GM12874 (cell line): Measurements from ENCODE around the gene KAT6B.

Source experiments
- TF ChIP-seq, protein P1 (sequence below): IDR thresholded peaks from 2 replicates; pipeline ENCODE4 v1.5.1; 2011; ENCODE audit warnings: low read depth, mild to moderate bottlenecking, control low read depth, low read length, moderate library complexity; ENCODE audit not compliant: insufficient read depth

KAT6B gene

DNA sequence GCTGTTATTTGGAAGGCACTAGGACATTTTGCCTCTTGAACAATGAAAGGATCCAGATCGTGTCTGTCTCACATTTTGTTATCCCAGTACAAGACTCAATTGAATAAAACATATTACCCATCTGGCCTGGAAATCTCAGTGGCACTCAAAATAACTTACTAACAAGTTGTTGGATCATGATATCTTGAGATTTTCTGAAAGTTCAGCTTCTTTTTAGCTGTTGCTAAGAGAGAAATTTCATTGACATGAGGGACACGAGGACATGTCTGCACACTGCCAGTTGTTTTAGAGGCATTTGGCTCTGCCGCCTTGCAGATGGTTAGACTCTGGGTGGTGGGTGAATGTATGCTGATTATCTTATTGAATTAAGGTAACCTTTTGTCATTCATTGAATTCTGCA lies 41.0 kb downstream of the KAT6B start:
- TF ChIP-seq, protein P1, sequence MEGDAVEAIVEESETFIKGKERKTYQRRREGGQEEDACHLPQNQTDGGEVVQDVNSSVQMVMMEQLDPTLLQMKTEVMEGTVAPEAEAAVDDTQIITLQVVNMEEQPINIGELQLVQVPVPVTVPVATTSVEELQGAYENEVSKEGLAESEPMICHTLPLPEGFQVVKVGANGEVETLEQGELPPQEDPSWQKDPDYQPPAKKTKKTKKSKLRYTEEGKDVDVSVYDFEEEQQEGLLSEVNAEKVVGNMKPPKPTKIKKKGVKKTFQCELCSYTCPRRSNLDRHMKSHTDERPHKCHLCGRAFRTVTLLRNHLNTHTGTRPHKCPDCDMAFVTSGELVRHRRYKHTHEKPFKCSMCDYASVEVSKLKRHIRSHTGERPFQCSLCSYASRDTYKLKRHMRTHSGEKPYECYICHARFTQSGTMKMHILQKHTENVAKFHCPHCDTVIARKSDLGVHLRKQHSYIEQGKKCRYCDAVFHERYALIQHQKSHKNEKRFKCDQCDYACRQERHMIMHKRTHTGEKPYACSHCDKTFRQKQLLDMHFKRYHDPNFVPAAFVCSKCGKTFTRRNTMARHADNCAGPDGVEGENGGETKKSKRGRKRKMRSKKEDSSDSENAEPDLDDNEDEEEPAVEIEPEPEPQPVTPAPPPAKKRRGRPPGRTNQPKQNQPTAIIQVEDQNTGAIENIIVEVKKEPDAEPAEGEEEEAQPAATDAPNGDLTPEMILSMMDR, result no peak

DNA sequence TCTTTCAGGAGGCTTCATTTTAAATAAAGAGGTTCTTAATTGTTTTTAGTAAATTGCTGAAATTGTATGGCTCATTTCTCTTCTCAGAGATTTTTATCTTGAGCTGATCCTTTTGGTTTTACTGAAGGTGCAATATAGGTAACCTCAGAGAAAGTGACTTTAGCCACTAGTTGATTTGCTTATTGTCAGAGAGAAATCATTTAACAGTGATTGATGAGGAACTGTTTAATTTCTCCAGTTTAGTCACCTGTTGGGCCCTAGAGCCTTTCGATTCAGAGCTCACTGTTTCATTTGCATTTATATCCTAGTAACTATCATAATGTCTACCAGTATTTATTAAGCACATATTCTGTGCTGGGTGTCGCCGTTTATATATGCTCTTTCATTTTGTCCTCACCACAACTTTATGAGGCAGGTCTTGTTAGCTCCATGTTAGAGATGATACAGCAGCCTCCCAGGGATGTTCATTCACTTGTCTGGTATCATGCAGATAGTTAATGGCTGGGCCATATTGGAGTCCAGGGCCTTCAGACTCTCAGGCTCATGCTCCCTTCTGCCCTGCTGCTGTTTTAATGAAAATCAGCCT lies 42.1 kb downstream of the KAT6B start:
- TF ChIP-seq, protein P1, result no peak

DNA sequence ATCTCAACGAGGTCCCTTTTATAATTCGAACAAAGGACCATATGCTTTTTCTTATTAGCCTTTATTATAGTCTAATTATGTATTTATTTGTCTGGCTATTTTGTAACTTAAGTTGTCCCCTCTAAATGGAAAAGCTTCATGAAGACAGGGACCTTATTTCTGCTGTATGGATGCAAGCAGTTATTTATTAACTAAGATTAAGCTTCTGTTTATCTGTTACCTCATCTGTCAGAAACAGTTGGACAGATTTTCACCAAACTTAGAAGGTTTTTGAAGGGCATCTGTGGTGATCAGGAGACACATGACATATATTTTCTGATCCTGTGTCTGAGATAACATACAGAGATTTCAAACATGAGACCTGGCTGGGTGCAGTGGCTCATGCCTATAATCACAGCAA lies 43.2 kb downstream of the KAT6B start:
- TF ChIP-seq, protein P1, result no peak

DNA sequence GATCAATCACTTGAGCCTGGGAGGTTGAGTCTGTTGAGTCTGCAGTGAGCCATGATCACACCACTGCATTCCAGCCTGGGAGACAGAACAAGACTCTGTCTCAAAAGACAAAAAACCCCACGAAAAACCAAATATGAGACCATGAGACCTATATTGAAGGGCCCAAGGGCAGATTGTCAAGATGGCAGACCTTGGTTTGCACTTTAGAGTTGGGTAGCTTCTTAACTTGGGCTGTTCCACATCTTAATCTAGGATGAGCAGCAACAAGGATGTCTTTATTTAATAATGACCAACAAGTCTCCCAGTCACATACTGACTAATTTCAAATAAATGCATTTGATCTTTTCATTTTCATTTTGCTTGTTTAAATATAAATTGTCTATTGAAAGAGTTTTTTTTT lies 43.8 kb downstream of the KAT6B start:
- TF ChIP-seq, protein P1, result no peak

DNA sequence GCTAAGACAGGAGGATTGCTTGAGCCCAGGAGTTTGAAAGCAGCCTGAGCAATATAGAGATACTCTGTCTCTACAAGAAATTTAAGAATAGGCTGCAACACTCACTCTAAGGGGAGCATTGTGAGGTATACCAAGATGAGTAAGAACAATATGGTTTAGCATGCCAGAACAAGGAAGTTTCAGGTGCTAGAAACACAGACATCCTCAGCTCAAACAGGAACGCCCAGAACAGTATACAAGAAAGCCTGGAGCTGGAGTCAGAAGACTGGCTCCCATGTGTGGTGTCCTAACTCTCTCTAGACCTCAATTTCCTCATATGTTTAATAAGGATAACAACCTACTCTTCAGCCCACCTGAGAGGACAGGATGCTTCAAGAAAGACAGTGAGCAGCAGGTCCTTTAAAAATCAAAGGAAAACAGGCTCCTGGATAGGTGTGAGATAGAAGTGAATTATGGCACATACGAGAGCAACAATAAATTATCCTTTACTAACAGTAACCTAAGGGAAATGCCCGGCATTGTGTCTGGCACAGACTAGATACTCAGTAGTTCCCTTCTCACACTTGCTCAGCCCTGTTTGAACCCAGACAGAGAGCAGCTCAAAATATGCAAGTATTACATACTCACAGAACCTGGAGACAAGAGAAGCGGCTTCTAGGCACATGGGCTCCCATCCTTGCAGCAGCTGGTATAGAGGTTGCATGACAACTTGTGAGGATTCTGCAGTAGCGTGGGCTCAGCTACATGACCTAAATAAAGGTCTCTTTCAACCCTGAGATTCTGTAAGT lies 45.4 kb downstream of the KAT6B start:
- TF ChIP-seq, protein P1, result no peak

DNA sequence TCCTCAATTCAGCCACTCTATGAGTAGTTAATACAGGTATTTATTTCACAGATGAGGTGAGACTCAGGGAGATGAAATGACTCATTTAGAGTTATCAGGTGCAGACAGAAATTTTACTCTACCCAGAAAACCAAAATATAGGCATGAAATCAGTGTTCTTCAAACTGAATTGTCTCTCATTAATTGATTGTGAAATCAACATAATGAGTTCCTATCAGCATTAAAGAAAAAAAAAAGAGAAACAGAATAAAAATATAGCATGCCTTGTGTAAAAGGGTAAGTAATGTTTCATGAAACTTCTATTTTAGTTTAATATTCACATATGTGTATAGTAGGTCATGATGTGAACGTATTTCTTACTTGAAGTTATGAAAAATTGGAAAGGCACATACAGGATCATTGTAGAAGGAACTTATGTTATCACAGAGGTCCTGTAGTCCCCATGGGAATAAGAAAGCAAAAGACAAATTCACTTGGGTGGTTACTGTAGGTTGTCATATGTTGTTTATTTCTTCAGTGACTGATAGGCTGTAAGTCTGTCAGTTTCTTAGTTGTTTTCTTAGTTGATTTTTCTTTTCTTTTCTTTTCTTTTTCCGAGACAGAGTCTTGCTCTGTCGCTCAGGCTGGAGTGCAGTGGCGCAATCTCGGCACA lies 47.5 kb downstream of the KAT6B start:
- TF ChIP-seq, protein P1, result no peak

DNA sequence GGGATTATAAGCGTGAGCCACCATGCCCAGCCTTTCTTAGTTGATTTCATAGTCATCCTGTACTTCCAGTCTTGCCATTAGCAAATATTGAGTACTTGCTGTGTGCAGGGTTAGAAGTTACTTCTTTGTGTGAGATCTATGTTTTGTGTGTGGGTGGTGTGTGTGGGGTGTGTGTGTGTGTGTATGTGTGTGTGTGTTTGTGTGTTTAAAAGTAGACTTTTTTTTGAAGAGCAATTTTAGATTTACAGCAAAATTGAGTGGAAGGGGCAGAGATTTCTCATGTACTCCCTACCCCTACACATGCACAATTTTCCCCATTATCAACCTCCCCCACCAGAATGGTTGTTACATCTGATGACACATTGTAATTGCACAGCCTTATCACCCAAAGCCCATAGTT lies 48.2 kb downstream of the KAT6B start:
- TF ChIP-seq, protein P1, result no peak
